Measurements from ENCODE around the gene CHMP2A.
A peak's percentile ranks its signal among the peaks of the same experiment; 100 is the strongest.

Gene CHMP2A

DNA sequence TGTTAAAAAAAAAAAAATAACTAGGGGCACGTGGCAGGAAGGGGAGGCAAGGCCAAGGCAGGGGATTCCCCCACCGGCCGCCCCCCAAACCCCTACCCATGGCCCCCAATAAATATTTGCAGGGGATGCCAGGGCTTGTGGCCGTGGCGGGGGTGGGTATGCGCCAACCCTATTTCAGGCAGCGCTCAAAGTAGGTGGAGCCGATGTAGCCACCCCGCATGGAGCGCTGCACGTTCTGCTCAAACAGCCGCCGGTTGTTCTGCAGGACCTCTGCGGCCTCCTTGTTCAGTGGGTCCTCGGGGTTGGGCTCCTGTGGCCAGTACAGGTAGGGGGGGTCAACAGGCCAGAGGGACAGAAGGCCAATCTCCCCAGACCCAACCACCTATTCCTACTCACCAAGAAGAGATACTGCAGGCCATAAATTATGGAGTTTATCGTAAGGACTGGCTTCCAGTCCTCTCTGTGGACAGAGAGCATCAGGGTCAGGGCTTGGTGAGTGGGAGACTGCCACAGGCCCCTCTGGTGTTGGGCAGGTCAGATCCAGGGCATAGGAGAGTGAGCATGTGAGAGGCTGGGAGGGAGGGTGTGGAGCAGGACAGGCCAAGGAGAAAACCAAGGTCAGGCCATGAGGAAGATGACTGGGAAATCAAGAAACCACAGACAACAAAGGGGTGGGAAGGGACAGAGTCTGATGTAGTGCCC lies 1.2 kb upstream of the CHMP2A start:
- Mint-ChIP-seq H3K9me3 (no peaks in the 10 kb centered on the region), H3K27me3 (ENCODE audit: low read depth, poor library complexity) (peaks cover 7% of the 10 kb centered on the region), H3K4me1 (peaks cover 66% of the 10 kb centered on the region), H3K4me3 (peak overlapping the region; percentile 99), H3K36me3 (ENCODE audit: low read depth) (peaks cover 28% of the 10 kb centered on the region), H3K27ac (peak overlapping the region; percentile 99)
- DNase-seq: no peak
- TF ChIP-seq, protein P1, sequence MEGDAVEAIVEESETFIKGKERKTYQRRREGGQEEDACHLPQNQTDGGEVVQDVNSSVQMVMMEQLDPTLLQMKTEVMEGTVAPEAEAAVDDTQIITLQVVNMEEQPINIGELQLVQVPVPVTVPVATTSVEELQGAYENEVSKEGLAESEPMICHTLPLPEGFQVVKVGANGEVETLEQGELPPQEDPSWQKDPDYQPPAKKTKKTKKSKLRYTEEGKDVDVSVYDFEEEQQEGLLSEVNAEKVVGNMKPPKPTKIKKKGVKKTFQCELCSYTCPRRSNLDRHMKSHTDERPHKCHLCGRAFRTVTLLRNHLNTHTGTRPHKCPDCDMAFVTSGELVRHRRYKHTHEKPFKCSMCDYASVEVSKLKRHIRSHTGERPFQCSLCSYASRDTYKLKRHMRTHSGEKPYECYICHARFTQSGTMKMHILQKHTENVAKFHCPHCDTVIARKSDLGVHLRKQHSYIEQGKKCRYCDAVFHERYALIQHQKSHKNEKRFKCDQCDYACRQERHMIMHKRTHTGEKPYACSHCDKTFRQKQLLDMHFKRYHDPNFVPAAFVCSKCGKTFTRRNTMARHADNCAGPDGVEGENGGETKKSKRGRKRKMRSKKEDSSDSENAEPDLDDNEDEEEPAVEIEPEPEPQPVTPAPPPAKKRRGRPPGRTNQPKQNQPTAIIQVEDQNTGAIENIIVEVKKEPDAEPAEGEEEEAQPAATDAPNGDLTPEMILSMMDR (IDR thresholded peaks at IDR 0.05): no peak

DNA sequence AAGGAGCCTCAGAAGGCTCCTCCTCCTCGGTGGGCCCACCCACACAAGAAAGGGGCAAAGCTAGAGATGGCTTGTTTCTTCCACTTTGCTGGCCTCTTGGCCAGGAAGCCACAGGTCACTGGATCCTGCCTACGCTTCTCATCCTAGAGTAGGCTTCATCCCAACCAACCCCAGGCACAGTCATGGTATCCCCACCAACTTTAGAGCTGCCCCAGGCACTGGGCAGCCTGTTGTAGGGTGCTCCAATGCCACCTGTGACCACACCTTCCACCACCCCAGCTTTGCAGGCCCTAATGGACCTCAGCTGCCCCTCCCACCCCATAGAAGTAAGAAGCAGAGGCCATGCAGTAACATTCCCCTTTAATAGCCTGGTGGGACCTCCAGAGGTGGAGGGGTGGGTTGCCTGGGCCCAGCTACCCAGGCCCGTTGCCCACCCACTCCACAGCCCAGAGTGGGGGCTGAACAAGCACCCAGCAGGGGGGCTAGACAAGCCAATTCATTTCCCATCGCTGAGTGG lies 522 bp upstream of the CHMP2A start:
- Mint-ChIP-seq H3K27me3 (ENCODE audit: low read depth, poor library complexity) (peaks cover 10% of the 10 kb centered on the region), H3K27ac (peak overlapping the region; percentile 99), H3K36me3 (ENCODE audit: low read depth) (peaks cover 34% of the 10 kb centered on the region), H3K4me1 (peaks cover 64% of the 10 kb centered on the region), H3K4me3 (peak overlapping the region; percentile 97), H3K9me3 (no peaks in the 10 kb centered on the region)
- DNase-seq: no peak
- TF ChIP-seq, protein P1 (IDR thresholded peaks at IDR 0.05): no peak

DNA sequence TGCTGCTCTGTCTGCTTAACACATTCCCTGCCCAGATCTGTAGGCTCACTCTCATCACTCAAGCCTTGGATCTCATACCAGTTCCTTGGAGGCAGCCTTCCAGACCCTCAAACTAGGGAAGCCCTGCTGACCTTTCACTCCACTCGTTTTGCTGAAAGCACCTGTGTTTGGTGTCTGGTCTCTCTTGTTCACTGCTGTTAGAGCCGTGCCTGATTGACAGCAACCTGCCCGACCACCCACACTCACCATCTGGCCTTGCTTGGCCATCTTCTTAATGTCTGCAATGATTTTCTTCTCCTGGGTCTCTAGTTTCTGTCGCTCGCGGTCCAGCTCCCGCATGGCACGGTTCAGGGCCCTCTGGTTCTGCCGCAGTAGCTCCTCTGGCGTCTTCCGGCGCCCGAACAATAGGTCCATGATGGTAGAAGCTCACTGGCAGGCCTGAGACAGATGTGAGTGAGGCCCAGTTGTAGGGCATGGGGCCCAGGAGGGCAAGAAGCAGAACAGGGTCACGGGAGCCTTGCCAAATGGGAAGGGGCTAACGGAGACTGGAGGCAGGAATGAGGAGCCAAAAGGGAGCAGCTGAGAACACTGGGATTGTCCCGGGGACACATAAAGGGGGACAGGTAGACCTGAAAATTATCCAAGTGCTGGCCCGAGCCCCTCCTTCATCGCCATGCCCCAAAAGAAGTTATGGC lies 959 bp downstream of the CHMP2A start:
- Mint-ChIP-seq H3K27ac (peak overlapping the region; percentile 99), H3K4me1 (peaks cover 51% of the 10 kb centered on the region)
- no peak for DNase-seq

DNA sequence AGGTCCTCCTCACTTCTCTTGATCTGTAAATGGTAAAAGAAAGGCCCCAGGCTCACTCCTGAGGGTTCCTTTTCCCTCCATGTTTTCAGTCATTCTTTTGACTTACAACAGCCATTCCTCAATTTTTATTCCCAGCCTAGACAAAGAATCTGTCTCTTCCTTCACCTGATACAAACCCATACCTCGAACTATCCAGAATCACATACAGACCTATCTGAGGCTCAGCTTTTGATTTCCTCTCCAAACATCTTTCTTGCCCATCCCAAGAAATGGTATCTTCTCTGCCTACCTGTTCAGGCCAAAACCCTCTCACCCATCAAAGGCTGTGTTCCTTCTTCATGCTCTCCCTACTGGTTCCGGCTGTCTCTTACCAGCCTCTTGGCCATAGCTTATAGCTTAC lies 2.2 kb downstream of the CHMP2A start:
- Mint-ChIP-seq H3K27me3 (ENCODE audit: low read depth, poor library complexity) (peaks cover 10% of the 10 kb centered on the region), H3K36me3 (ENCODE audit: low read depth) (peaks cover 47% of the 10 kb centered on the region), H3K4me1 (peaks cover 51% of the 10 kb centered on the region), H3K27ac (peak overlapping the region; percentile 91), H3K4me3 (peak overlapping the region; percentile 1), H3K9me3 (no peaks in the 10 kb centered on the region)
- DNase-seq: no peak
- TF ChIP-seq, protein P1 (IDR thresholded peaks at IDR 0.05): no peak

More for the DNA sequence above, 959 bp downstream of the CHMP2A start:
- Mint-ChIP-seq H3K4me3 (peak overlapping the region; percentile 97), H3K27me3 (ENCODE audit: low read depth, poor library complexity) (peaks cover 10% of the 10 kb centered on the region), H3K36me3 (ENCODE audit: low read depth) (peaks cover 39% of the 10 kb centered on the region), H3K9me3 (no peaks in the 10 kb centered on the region)
- TF ChIP-seq, protein P1 (IDR thresholded peaks at IDR 0.05): no peak

DNA sequence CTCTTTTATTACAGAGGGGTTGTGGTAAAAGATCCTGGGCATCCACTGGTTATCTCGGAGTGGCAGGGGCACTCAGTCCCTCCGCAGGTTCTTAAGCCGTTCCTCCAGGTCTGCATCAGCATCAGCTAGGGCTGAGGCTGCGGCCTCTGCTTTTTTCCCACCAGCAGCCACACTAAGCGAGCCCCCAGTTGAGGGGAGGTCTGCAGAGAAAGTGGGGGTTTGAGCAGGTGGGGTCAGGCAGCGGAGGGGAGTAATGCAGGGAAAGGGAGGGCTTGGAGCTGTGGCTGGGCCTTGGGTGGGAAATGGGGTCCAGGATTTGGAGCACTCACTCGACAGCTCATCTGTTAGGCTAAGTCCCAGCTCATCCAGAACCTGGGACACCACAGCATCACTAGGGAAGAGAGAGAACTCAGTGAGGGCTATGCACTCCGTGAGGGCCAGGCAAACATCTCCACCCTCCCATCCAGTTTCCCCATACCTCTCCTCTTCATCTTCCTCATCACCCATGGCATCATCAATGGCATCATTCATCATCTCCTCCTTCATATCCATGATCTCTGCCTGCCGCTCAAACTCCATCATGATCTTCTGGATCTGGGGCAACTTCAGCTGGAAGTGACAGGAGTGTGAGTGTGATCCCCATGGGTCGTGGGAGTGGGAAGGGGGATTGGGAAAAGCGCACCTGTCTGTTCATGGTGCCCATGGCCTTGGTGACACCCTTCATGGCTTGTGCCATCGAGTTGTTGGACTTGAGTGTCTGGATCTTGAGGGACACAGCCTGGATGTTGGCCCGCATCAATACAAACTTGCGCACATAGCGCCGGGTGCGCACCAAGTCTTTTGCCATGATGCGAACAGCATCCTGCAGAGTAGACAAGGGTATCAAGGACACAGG lies 3.1 kb downstream of the CHMP2A start:
- H3K27me3 Mint-ChIP-seq (ENCODE audit: low read depth, poor library complexity): peaks cover 10% of the 10 kb centered on the region
- H3K4me1 Mint-ChIP-seq: peaks cover 45% of the 10 kb centered on the region
- H3K27ac Mint-ChIP-seq: no peak overlapping the region
- DNase-seq: no peak
- TF ChIP-seq, protein P1 (IDR thresholded peaks at IDR 0.05): no peak
- no peak overlapping the region for H3K4me3 Mint-ChIP-seq
- H3K9me3 Mint-ChIP-seq: no peaks in the 10 kb centered on the region
- peaks cover 55% of the 10 kb centered on the region for H3K36me3 Mint-ChIP-seq (ENCODE audit: low read depth)
